Tibial nerve (tissue), 4 donors: ENCODE measurements around the gene TAP2. TPM values are rescaled to one million over a fixed set of nuclear protein-coding genes. Genes with fewer than 3 reads are reported as not detected.
A peak's percentile ranks its signal among the peaks of the same experiment; 100 is the strongest.

ENCODE experiments used
- DNase-seq, 2 donors: peaks; one replicate each; pipeline ENCODE4 v3.0.0-alpha.2; 2019; ENCODE audit warnings: low spot score in 2 of 2
- H3K27ac ChIP-seq, 4 donors: fragments of 200-600 bp; sonication (generic) in 3 of 4; one replicate each; pipeline ENCODE4 v1.5.1; 2017 to 2019; ENCODE audit warnings: mild to moderate bottlenecking in 1 of 4
- H3K27me3 ChIP-seq, 2 donors: fragments of 200-600 bp; sonication (generic) in 1 of 2; one replicate each; pipeline versions ENCODE4 v1.5.1 to v1.6.0; 2017 to 2019
- H3K36me3 ChIP-seq, 3 donors: fragments of 200-600 bp; sonication (generic); one replicate each; pipeline ENCODE4 v1.5.1; 2018 to 2019
- H3K4me1 ChIP-seq, 4 donors: fragments of 200-600 bp; sonication (generic) in 3 of 4; one replicate each; pipeline ENCODE4 v1.5.1; 2017 to 2019
- H3K4me3 ChIP-seq, 4 donors: fragments of 200-600 bp; sonication (generic) in 3 of 4; one replicate each; pipeline ENCODE4 v1.5.1; 2017 to 2019; ENCODE audit warnings: mild to moderate bottlenecking in 1 of 4, moderate library complexity in 1 of 4
- H3K9me3 ChIP-seq, 4 donors: fragments of 200-600 bp; sonication (generic) in 3 of 4; one replicate each; pipeline ENCODE4 v1.5.1; 2017 to 2019
- EP300 ChIP-seq, 2 donors: sonication (generic); formaldehyde crosslinking; IDR thresholded peaks; one replicate each; pipeline ENCODE4 v1.6.1; 2017; ENCODE audit warnings: antibody characterized with exemption in 2 of 2, mild to moderate bottlenecking in 1 of 2
- POLR2A ChIP-seq, 2 donors: fragments of 450-650 bp; IDR thresholded peaks; one replicate each; pipeline ENCODE4 v1.6.1; 2017; ENCODE audit warnings: antibody characterized with exemption in 2 of 2, mild to moderate bottlenecking in 2 of 2, moderate library complexity in 2 of 2
- WGBS, 2 donors: methylation state at CpG; one replicate each; pipeline ENCODE4 v1.1.5; 2018; 5-methylcytosine and 5-hydroxymethylcytosine counted together
- total RNA-seq, 4 donors: library from RNA; depleted of rRNA; stranded (reverse); fragments of >200 nt; gene quantifications; one replicate each; pipeline ENCODE4 v1.1.0, GENCODE V29; 2016
- TF ChIP-seq, protein P1 (sequence below), 5 experiments: fragments of 200-600 bp in 3 of 5; fragments of 450-650 bp in 2 of 5; sonication (generic) in 3 of 5; IDR thresholded peaks; one replicate each; pipeline ENCODE4 v1.5.1; 2016 to 2019; ENCODE audit warnings: antibody characterized with exemption in 5 of 5, mild to moderate bottlenecking in 3 of 5, moderate library complexity in 2 of 5

Gene TAP2
- total RNA-seq, 4 donors from 2014 or later: 14.1 to 21.9 (median 19.8) TPM

DNA sequence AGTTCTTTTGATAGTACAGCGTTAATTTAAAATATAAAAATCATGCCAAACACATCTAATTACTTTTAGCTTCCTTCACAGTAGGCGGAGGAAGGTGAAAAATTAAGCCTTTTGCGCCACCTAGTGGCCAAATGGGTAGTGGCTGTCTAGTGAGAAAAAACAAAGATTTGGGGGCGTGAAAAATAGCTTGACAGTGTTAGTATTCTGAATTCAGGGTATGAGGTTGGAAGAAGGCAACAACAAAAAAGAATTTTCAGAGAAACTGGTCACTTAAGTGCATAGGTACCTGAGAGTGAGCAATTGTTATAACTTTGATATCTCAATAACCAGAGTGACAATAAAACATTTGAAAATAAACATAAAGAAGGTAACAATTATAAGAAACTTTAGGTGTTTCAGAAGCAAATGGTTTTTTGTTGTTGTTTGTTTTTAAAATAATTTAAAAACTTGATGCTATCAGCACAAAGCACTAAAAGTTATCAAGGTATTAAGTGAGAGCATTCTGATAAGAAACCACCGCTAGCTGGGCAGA, 29.8 kb upstream of the TAP2 start:
- Histone ChIP-seq H3K4me3 (no peak overlapping the region), H3K9me3 (peaks cover 0 to 5% (median 0%) of the 10 kb centered on the region in 4 donors), H3K4me1 (peaks cover 0 to 5% (median 3%) of the 10 kb centered on the region in 4 donors), H3K36me3 (no peaks in the 10 kb centered on the region), H3K27ac (no peak overlapping the region), H3K27me3 (no peaks in the 10 kb centered on the region)
- TF ChIP-seq POLR2A (IDR thresholded peaks at IDR 0.05): no peak
- TF ChIP-seq, protein P1, sequence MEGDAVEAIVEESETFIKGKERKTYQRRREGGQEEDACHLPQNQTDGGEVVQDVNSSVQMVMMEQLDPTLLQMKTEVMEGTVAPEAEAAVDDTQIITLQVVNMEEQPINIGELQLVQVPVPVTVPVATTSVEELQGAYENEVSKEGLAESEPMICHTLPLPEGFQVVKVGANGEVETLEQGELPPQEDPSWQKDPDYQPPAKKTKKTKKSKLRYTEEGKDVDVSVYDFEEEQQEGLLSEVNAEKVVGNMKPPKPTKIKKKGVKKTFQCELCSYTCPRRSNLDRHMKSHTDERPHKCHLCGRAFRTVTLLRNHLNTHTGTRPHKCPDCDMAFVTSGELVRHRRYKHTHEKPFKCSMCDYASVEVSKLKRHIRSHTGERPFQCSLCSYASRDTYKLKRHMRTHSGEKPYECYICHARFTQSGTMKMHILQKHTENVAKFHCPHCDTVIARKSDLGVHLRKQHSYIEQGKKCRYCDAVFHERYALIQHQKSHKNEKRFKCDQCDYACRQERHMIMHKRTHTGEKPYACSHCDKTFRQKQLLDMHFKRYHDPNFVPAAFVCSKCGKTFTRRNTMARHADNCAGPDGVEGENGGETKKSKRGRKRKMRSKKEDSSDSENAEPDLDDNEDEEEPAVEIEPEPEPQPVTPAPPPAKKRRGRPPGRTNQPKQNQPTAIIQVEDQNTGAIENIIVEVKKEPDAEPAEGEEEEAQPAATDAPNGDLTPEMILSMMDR (IDR thresholded peaks at IDR 0.05): peak; percentile 77 to 97 (median 92)
- TF ChIP-seq EP300 (IDR thresholded peaks at IDR 0.05): peak; percentile 18 to 52
- peak; percentile 76 to 88 for DNase-seq
- 17 to 19% methylated on average over 5 of the region's 5 CpGs for WGBS, 2 donors

- H3K9me3 ChIP-seq: peaks cover 0 to 3% (median 0%) of the 10 kb centered on the region in 4 donors
- WGBS, 2 donors: 55 to 62% methylated on average over 8 of the region's 8 CpGs
- DNase-seq: no peak
- H3K4me1 ChIP-seq: peaks cover 0 to 5% (median 3%) of the 10 kb centered on the region in 4 donors
- no peaks in the 10 kb centered on the region for H3K27me3 ChIP-seq
- no peak for TF ChIP-seq POLR2A (IDR thresholded peaks at IDR 0.05)
- TF ChIP-seq, protein P1 (IDR thresholded peaks at IDR 0.05): no peak
- no peak for TF ChIP-seq EP300 (IDR thresholded peaks at IDR 0.05)
- no peak overlapping the region for H3K4me3 ChIP-seq
- H3K36me3 ChIP-seq: no peaks in the 10 kb centered on the region
- no peak overlapping the region for H3K27ac ChIP-seq
These were observed 29.2 kb upstream of the TAP2 start for GRCh38 chr6:32867554-32868256.

DNA sequence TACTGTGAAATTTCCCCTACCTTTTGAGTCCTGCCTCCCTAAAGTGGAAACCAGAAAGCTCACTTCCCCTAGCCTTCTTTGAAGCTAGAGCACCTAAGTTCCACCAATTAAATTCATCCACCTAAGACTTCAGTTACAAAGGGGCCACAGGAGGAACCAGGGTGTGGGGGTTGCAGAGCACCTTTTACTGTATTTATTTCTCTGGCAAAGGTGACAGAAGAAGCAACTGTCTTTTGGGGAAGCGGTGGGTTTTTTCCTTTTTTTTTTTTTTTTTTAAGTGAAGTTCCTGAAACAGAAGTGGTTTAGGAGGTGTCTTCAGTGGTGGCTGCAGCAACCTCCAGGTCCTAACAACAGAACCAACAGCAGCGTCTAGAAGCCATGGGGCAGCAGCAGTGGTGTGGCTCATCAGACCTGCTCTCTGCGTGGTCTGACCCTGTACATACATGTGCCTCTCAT, 28.5 kb upstream of the TAP2 start:
- Histone ChIP-seq H3K4me1 (peaks cover 0 to 5% (median 3%) of the 10 kb centered on the region in 4 donors), H3K36me3 (no peaks in the 10 kb centered on the region), H3K4me3 (no peak overlapping the region), H3K9me3 (no peaks in the 10 kb centered on the region), H3K27me3 (no peaks in the 10 kb centered on the region), H3K27ac (no peak overlapping the region)
- TF ChIP-seq, protein P1 (IDR thresholded peaks at IDR 0.05): no peak
- TF ChIP-seq POLR2A (IDR thresholded peaks at IDR 0.05) (no peak), EP300 (IDR thresholded peaks at IDR 0.05) (no peak)
- no peak for DNase-seq
- 70 to 72% methylated on average over 3 of the region's 3 CpGs for WGBS, 2 donors

- H3K9me3 ChIP-seq: no peaks in the 10 kb centered on the region
- no peak overlapping the region for H3K4me3 ChIP-seq
- H3K27me3 ChIP-seq: no peaks in the 10 kb centered on the region
- peaks cover 0 to 5% (median 3%) of the 10 kb centered on the region in 4 donors for H3K4me1 ChIP-seq
- TF ChIP-seq EP300 (IDR thresholded peaks at IDR 0.05) (no peak), POLR2A (IDR thresholded peaks at IDR 0.05) (no peak)
- TF ChIP-seq, protein P1 (IDR thresholded peaks at IDR 0.05): no peak
- no peak for DNase-seq
- no peaks in the 10 kb centered on the region for H3K36me3 ChIP-seq
- no peak overlapping the region for H3K27ac ChIP-seq
- 72 to 73% methylated on average over 10 of the region's 10 CpGs for WGBS, 2 donors
These were observed 27.3 kb upstream of the TAP2 start for GRCh38 chr6:32865724-32866443.

- Histone ChIP-seq H3K27me3 (no peaks in the 10 kb centered on the region), H3K27ac (no peak overlapping the region), H3K4me1 (no peaks in the 10 kb centered on the region), H3K4me3 (no peak overlapping the region), H3K9me3 (no peaks in the 10 kb centered on the region), H3K36me3 (peaks cover 0 to 25% (median 7%) of the 10 kb centered on the region in 3 donors)
- DNase-seq: no peak
- no peak for TF ChIP-seq POLR2A (IDR thresholded peaks at IDR 0.05)
- TF ChIP-seq, protein P1 (IDR thresholded peaks at IDR 0.05): no peak
- TF ChIP-seq EP300 (IDR thresholded peaks at IDR 0.05): no peak
- 67 to 73% methylated on average over 3 of the region's 3 CpGs for WGBS, 2 donors
These were observed 24.2 kb upstream of the TAP2 start for GRCh38 chr6:32862725-32863124.
